OCI-LY1 (cell line): ENCODE results near the gene PDE1A.

ENCODE experiments used
- CTCF ChIP-seq: fragments of 200-600 bp; sonication (generic), shearing (Covaris generic); IDR thresholded peaks from 2 replicates; pipeline ENCODE4 v1.5.1; 2017; ENCODE audit warnings: mild to moderate bottlenecking, antibody characterized with exemption, low read length, moderate library complexity, mixed read lengths
- EZH2 ChIP-seq: fragments of 200-600 bp; sonication (generic), shearing (Covaris generic); IDR thresholded peaks from 2 replicates; pipeline ENCODE4 v1.8.0; 2017; ENCODE audit warnings: borderline replicate concordance, mixed run types, mild to moderate bottlenecking, antibody characterized with exemption, low read length, moderate library complexity, mixed read lengths

- TF ChIP-seq CTCF (no peak), EZH2 (no peak)
These were observed 42.0 kb downstream of the PDE1A start for GRCh38 chr2:182384860-182385259.
